GM21423 (cell line): Measurements from ENCODE around the gene SMPX.

Experiments
- ATAC-seq: cut with Tn5 transposase; IDR thresholded peaks from one replicate; pipeline ENCODE4 v1.9.1; 2021; ENCODE audit warnings: mild to moderate bottlenecking, moderate library complexity; ENCODE audit not compliant: unreplicated experiment

Gene SMPX

GRCh38 chrX:21715825-21716224, 42.1 kb downstream of the SMPX start:
- no peak for ATAC-seq

GRCh38 chrX:21715337-21715736, 42.6 kb downstream of the SMPX start:
- no peak for ATAC-seq

- ATAC-seq: no peak
Observed at GRCh38 chrX:21711848-21712197, 46.1 kb downstream of the SMPX start.

DNA sequence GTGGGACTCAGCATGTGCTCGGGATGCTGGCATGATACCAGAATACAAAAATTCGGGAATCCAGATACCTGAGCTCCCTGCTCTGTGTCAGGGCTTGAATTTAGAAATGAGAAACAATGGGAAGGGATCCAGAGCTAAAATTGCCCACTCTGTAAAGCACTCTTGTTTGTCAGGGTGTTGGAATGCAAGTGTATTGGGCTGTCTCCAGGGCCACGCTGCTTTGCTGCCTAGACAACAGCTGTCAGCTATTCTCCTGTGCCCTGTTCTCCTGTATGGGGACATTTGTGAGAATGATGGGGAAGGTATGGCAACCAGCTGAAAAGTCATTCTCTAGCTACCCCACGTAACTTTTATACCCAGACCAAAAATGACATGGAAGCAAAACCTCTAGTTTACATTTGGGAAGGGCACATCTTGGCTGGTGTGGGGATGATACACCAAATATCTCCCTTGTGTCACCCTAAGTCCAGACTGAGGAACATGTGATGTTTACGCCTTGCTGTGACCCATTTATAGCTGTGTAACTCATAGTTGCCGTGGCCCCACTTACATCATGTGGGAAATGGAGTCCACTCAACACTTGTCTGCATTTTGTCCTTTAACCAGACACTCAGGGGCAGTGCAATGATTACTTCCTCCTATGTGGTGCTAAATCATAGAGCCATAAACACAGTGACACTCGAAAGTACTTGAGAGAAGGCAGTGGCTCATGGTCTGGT, 46.6 kb downstream of the SMPX start:
- no peak for ATAC-seq

DNA sequence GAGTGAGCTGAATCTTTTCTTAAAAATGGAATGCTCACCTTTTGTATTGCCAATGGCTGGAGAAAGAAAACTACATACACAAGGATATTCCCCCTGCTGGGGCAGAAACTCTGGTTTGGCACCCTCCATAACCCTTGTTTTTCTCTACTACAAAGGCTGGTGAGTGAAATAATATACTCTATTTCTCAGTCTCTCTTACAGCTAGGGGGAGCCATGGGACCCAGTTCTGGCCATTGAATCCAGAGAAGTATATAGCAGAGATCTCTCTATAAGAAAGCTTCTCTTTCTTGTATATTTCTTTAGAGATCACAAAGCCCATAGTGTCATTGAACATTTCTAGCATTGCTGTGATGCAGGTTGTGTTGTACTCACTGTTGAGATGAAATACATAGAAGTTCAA, 49.8 kb downstream of the SMPX start:
- no peak for ATAC-seq

DNA sequence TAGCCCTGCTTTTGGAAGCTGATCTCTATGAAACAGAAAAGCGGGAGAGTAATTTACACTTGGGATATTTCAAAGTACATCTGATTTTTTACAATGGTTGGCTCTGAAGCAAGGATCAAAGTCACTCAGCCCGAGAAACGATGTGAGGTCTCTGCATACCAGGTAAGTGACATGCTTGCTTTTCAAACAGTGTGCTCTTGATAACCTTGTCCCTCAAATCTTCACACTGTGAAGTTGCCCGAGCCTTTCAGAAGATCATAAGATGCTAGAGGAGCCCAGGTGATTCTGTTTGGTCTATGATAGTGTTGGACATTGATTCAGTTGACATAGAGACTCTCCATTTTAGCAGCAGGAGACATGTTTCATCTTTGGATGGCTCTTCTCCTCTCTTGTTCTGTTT, 52.7 kb downstream of the SMPX start:
- ATAC-seq: no peak

DNA sequence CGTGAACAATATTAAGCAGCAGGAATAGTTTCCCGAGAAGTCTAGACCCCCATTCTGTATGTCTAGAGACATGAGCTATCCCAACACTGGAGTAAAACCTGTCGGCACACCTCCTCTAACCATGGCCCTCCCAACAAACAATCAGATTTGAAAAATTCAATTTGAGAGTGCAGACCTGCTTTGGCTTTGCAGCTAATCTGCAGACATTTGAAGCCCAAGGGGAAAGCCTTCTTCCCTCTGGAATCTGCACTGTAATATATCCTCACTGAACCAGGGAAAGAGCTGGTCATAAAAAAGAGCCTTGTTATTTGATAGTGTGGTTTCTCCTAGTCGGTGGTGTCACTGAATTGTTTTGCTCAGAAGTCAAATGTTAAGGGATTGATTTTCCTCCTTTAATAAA, 55.2 kb downstream of the SMPX start:
- ATAC-seq: no peak

DNA sequence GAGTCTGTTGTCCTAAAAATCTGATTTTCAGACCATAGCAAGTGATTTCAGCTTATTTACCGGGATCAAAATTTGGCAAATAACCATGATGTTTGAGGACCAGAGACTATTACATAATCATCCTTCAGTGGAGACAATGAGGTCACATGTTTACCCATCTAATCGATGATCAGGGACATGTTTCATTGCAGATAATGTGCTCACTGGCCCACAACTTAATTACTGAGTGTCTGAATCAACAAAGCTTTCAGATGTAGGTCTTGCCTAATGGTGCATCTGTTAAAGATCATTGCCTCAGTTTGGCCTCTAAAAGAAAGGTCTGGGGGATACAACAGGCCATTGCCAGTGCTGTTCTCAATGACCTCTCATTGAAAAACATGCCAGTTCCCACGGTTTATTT, 56.9 kb downstream of the SMPX start:
- no peak for ATAC-seq

DNA sequence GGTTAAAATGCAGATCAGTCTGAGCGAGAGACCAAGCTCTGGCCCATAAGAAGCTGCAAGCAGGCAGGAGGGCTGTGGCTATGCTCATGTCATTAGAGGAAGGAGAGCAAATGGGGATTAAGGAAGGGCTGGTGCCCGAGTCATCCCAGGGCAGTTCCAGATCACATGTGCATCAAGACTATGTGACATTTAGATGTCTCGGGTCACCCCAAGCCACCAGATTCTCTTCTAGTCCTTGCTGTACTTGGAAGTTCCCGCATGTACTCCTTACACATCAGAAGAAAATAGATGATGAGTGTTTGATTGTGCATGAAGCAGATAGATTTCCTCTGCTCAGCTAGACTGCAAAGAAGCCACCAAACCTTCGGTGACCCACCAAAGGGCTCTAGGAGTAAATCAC, 57.6 kb downstream of the SMPX start:
- ATAC-seq: no peak

- no peak for ATAC-seq
Observed at GRCh38 chrX:21699136-21699535, 58.8 kb downstream of the SMPX start.

DNA sequence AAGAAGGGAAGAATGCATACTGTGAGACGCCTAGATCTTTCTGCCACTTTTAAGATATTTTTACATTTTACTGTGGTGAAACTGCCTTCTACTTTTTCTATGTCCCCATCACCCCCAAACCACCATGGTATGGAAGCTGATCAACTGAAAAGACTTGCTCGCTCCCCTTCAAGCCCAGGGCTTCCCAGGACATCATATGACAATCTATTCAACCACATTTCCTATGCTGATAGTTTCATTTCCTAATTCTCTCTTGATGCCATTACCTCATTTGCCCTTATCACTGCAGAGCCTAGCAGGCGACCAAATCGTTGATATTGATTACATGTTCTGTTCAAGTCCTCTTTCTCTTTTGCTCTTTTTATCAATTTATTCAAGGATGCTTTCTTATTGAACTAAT, 59.6 kb downstream of the SMPX start:
- ATAC-seq: no peak

- no peak for ATAC-seq
Observed at GRCh38 chrX:21691512-21692018, 66.4 kb downstream of the SMPX start.

- no peak for ATAC-seq
Observed at GRCh38 chrX:21683941-21684340, 74.0 kb downstream of the SMPX start.

DNA sequence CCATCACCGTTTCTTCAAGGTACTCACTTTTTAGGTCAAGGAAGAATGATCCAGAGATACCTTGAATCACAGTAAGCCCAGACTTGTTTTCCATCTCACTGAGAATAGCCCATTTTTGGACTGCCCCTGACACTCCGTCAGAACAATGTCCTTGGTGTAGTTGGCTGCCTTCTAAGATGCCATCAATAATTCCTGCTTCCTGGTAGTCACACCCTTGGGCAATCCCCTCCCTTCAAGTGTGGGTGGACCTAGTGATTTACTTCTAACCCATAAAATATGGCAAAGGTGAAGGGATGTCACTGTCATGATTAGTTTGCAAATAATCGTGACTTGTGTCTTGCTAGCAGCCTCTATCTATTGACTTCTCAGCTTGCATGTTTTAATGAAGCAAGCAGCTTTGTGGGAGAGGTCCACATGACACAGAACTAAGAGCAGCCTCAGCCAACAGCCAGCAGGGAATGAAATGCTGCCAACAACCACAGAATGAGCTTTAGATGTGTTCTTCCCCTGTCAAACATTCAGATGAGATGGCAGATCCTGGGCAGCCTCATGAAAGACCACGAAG, 79.8 kb downstream of the SMPX start:
- no peak for ATAC-seq

GRCh38 chrX:21675931-21676330, 82.0 kb downstream of the SMPX start:
- ATAC-seq: no peak

GRCh38 chrX:21674430-21675186, 83.3 kb downstream of the SMPX start:
- ATAC-seq: no peak

GRCh38 chrX:21666679-21667078, 91.2 kb downstream of the SMPX start:
- ATAC-seq: no peak

- ATAC-seq: no peak
Observed at GRCh38 chrX:21666252-21666651, 91.7 kb downstream of the SMPX start.

DNA sequence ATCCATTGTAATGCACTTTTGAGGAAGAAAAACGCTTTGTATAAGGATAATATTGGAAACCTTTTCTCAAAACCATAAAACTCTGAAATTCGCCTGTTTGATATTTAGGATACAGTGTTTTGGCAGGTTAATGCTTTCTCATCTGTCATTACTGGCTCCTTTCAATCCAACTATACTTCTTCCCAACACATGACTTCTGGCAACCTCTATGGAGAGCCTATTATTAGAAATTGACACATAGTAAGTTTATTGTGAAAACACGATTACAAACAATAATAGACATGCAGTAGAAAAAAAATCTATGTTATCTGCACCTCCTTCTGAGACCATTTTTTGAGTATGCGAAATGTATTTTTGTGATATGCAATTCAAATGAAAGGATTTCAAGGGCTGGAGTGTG, 95.2 kb downstream of the SMPX start:
- no peak for ATAC-seq

GRCh38 chrX:21661316-21661715, 96.6 kb downstream of the SMPX start:
- ATAC-seq: no peak

DNA sequence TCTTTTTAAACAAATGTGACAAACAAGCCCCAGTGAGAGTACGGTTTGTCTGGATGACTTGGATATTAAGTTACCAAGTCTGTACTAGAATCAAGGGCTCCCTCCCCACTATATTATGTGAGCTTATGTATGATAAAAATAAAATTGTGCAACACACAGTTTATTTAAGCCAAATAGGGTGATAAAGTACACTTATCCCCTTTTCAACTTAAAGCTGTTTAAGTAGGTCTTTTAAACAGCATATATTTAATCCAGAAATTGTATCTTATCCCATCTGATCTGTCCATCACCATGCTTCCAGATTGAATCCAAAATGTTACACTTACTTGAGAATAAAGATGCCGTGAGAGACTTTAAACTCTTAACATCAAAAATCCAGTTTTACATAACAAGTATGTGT, 97.8 kb downstream of the SMPX start:
- no peak for ATAC-seq

DNA sequence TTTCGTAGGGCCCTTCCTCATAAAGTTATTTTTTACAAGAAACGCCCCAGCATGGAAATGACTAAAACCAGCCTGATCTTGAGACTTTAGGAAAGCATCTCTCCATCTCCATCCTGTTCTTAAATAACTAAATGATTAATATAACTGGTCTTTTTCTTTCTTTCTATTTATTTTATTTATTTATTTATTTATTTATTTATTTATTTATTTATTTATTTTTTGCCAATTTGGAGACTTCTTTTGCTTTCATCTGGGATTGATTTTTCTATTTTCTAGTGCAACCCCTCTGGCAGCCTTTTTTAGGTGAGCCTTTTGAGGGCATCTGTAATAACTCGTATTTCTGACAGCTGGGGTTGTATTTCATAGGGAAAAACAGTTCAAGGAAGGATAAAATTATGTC, 98.6 kb downstream of the SMPX start:
- no peak for ATAC-seq
